ENCODE measurements around the gene C10orf90.

Gene C10orf90

DNA sequence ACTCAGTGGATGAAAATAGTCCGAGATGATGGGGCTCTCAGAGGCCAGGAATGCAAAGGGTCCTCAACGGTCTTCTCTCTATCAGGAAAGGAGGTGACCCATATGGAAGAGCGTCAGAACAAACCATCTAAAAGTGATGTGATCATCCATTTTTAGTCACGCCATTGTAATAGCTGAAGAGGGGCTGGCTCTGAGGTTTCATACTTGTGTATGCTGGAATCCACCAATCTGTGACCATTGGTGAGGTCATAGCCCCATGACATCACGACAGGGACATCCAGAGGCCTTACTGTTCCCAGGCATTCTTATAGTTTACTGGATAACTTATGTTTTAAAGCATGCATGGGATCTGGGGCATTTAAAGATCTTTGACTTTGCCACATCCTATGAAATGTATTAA lies 83.6 kb downstream of the C10orf90 start:
- TF ChIP-seq, protein P1, sequence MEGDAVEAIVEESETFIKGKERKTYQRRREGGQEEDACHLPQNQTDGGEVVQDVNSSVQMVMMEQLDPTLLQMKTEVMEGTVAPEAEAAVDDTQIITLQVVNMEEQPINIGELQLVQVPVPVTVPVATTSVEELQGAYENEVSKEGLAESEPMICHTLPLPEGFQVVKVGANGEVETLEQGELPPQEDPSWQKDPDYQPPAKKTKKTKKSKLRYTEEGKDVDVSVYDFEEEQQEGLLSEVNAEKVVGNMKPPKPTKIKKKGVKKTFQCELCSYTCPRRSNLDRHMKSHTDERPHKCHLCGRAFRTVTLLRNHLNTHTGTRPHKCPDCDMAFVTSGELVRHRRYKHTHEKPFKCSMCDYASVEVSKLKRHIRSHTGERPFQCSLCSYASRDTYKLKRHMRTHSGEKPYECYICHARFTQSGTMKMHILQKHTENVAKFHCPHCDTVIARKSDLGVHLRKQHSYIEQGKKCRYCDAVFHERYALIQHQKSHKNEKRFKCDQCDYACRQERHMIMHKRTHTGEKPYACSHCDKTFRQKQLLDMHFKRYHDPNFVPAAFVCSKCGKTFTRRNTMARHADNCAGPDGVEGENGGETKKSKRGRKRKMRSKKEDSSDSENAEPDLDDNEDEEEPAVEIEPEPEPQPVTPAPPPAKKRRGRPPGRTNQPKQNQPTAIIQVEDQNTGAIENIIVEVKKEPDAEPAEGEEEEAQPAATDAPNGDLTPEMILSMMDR (IDR thresholded peaks at IDR 0.05; ENCODE audit: low read depth, low read length), result no peak
- H3K36me3 ChIP-seq, result no peaks in the 10 kb centered on the region

DNA sequence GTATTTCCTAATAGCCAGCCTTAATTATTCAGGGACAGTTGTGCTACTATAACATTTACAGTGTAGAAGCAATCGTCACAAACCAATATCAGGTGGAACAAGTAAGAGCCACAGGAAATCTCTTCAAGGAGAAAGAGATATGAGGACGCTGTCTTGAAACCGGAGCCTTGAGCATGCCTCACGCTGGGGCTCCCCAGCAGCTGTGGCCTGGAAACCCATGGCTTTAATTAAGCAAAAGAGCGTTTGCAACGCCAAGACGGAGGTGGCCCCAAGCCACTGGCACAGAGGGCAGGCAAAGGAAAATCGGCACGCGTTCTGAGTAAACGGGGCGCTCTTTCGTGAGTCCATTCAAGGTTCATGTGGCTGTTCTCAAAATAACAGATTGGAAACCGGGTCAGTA lies 84.4 kb downstream of the C10orf90 start:
- TF ChIP-seq, protein P1 (IDR thresholded peaks at IDR 0.05; ENCODE audit: low read depth, low read length), result no peak
- Histone ChIP-seq H3K4me3 (ENCODE audit: low read depth, low read length) (no peak overlapping the region), H3K27me3 (ENCODE audit: insufficient read depth, low read depth, severe bottlenecking) (no peaks in the 10 kb centered on the region), H3K9me3 (ENCODE audit: severe bottlenecking) (no peaks in the 10 kb centered on the region), H3K36me3 (no peaks in the 10 kb centered on the region), H3K27ac (no peak overlapping the region)
- DNase-seq, result no peak

More for the DNA sequence above, 83.6 kb downstream of the C10orf90 start:
- Histone ChIP-seq H3K27ac (no peak overlapping the region), H3K4me3 (ENCODE audit: low read depth, low read length) (no peak overlapping the region), H3K9me3 (ENCODE audit: severe bottlenecking) (no peaks in the 10 kb centered on the region), H3K27me3 (ENCODE audit: insufficient read depth, low read depth, severe bottlenecking) (no peaks in the 10 kb centered on the region)
- DNase-seq, result no peak

DNA sequence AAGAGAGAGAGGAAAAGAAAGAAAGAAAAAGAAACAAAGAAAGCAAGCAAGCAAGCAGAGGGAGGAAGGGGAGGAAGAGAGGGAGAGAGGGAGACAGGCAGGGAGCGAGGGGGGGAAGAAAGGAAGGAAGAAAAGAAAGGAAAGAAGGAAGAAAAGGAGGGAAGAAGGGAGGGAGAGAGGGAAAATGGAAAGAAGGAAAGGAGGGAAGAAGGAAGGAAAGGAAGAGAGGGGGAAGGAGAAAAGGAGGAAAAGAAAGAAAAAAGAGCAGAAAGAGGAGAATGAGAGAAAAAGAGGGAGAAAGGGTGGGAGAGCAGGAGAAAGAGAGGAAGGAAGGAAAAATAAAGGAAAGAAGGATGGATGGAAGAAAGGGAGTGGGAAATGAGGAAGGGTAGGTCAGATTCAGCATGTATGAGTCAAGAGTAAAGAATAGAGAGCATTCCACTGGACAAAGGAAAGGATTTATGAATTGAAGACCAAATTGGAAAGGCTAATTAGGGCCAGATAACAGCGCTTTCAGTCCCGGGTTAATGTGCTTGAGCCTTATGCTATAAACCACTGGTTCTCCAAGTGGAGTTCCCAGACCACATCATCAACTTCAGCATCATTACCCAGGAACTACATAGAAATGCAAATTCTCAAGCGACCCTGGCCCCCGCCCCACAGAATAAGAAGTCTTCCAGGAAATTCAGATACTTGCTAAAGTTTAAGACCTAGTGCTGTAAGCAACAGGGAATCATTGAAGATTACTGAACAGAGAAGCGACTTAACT lies 85.1 kb downstream of the C10orf90 start:
- TF ChIP-seq, protein P1 (IDR thresholded peaks at IDR 0.05; ENCODE audit: low read depth, low read length), result no peak
- Histone ChIP-seq H3K36me3 (no peaks in the 10 kb centered on the region), H3K9me3 (ENCODE audit: severe bottlenecking) (no peaks in the 10 kb centered on the region), H3K27me3 (ENCODE audit: insufficient read depth, low read depth, severe bottlenecking) (no peaks in the 10 kb centered on the region), H3K4me3 (ENCODE audit: low read depth, low read length) (no peak overlapping the region), H3K27ac (no peak overlapping the region)
- DNase-seq, result no peak

DNA sequence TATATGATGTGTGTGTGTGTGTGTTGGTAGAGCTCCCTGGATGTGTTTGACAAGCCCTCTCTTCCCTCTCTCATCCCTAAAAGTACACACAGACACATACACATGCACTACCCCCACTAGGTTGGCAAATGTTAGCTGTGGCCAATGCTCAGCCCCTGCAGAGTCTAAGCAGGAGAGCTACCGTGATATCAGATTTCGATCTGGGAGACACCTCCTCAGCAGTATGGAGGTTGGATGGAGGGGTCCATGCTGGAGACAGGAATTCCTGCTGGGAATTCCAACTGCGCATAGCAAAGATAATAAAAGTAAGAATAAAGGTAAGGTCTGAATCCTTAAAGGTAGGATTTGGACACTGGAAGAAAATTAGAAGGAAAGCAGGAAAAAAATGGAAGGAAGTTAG lies 85.7 kb downstream of the C10orf90 start:
- TF ChIP-seq, protein P1 (IDR thresholded peaks at IDR 0.05; ENCODE audit: low read depth, low read length), result no peak
- H3K4me3 ChIP-seq (ENCODE audit: low read depth, low read length), result no peak overlapping the region

DNA sequence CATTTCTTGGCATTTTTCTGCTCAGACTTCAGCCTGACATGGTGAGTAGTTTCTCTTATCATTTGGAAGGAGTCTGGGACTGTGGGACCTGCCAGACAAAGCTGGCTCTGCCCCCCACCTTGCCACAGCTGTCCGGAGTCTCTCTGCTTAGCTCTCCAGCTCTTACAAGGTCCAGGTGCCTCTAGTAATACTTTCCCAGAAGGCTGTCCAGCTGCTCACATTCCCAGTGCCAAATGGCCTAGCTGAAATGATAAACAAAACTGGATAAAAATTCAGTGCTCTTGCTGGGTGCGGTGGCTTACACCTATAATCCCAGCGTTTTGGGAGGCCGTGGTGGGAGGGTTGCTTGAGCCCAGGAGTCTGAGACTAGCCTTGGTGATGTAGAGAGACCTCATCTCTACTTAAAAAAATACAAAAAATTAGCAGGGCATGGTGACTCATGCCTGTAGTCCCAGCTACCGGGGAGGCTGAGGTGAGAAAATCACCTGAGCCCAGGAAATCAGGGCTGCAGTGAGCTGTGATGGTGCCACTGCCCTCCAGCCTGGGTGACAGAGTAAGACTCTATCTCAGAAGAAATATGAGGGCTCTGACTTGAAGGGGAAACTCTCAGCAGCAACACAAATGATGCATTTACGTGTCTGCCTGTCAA lies 86.8 kb downstream of the C10orf90 start:
- Histone ChIP-seq H3K4me3 (ENCODE audit: low read depth, low read length) (no peak overlapping the region), H3K36me3 (no peaks in the 10 kb centered on the region), H3K27me3 (ENCODE audit: insufficient read depth, low read depth, severe bottlenecking) (no peaks in the 10 kb centered on the region), H3K9me3 (ENCODE audit: severe bottlenecking) (no peaks in the 10 kb centered on the region), H3K27ac (no peak overlapping the region)
- TF ChIP-seq, protein P1 (IDR thresholded peaks at IDR 0.05; ENCODE audit: low read depth, low read length), result no peak
- DNase-seq, result no peak

More for the DNA sequence above, 85.7 kb downstream of the C10orf90 start:
- Histone ChIP-seq H3K36me3 (no peaks in the 10 kb centered on the region), H3K27me3 (ENCODE audit: insufficient read depth, low read depth, severe bottlenecking) (no peaks in the 10 kb centered on the region), H3K27ac (no peak overlapping the region), H3K9me3 (ENCODE audit: severe bottlenecking) (no peaks in the 10 kb centered on the region)
- no peak for DNase-seq
